DOHH2 (cell line): ENCODE results near the gene CALML6.

Source experiments
- EZH2phosphoT487 ChIP-seq: fragments of 200-600 bp; sonication (generic); IDR thresholded peaks from 2 replicates; pipeline ENCODE4 v1.6.1; 2017; ENCODE audit warnings: borderline replicate concordance, mild to moderate bottlenecking, antibody characterized with exemption, low read length, moderate library complexity, mixed read lengths
- TF ChIP-seq, protein P1 (sequence below): fragments of 200-600 bp; sonication (generic); IDR thresholded peaks from one replicate; pipeline ENCODE4 v1.5.1; 2014; ENCODE audit warnings: antibody characterized with exemption, mild to moderate bottlenecking, low read depth, low read length; ENCODE audit not compliant: poor library complexity, severe bottlenecking

GRCh38 chr1:1873186-1873585 lies 41.9 kb upstream of the CALML6 start:
- TF ChIP-seq, protein P1, sequence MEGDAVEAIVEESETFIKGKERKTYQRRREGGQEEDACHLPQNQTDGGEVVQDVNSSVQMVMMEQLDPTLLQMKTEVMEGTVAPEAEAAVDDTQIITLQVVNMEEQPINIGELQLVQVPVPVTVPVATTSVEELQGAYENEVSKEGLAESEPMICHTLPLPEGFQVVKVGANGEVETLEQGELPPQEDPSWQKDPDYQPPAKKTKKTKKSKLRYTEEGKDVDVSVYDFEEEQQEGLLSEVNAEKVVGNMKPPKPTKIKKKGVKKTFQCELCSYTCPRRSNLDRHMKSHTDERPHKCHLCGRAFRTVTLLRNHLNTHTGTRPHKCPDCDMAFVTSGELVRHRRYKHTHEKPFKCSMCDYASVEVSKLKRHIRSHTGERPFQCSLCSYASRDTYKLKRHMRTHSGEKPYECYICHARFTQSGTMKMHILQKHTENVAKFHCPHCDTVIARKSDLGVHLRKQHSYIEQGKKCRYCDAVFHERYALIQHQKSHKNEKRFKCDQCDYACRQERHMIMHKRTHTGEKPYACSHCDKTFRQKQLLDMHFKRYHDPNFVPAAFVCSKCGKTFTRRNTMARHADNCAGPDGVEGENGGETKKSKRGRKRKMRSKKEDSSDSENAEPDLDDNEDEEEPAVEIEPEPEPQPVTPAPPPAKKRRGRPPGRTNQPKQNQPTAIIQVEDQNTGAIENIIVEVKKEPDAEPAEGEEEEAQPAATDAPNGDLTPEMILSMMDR = no peak
- no peak for TF ChIP-seq EZH2phosphoT487
